GM19452 (cell line): ENCODE data around the gene ARRDC2.
A peak's percentile ranks its signal among the peaks of the same experiment; 100 is the strongest.
"Not testable (repeated sequence)": the region's sequence is repeated elsewhere in the genome, so short reads cannot be mapped to it uniquely, and the experiment has no call there.

Experiments
- ATAC-seq: cut with Tn5 transposase; IDR thresholded peaks from one replicate; pipeline ENCODE4 v1.9.1; 2021; ENCODE audit not compliant: unreplicated experiment

ARRDC2 gene

DNA sequence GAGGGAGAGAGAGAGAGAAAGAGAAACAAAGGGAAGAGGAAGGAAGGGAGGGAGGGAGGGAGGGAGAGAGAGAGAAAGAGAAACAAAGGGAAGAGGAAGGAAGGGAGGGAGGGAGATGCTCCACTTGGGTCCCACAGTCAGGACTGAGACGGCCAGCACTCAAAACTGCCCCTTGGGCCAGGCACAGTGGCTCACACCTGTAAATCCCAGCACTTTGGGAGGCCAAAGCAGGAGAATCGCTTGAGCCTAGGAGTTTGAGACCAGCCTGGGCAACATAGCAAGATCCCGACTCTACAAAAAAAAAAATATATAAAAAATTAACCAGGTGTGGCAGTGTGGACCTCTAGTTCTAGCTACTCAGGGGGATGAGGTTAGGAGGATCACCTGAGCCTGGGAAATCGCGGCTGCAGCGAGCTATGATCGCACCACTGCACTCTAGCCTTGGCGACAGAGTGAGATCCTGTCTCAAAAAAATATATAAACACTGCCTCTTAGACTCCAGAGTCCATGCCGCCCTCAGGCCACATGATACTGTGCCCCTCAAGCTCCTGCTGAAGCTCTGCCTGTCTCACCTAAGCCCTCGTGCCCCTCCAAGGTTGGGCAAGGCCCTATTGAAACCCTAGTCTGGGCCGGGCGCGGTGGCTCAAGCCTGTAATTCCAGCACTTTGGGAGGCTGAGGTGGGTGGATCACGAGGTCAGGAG is 8.4 kb downstream of the ARRDC2 start:
- no peak for ATAC-seq

DNA sequence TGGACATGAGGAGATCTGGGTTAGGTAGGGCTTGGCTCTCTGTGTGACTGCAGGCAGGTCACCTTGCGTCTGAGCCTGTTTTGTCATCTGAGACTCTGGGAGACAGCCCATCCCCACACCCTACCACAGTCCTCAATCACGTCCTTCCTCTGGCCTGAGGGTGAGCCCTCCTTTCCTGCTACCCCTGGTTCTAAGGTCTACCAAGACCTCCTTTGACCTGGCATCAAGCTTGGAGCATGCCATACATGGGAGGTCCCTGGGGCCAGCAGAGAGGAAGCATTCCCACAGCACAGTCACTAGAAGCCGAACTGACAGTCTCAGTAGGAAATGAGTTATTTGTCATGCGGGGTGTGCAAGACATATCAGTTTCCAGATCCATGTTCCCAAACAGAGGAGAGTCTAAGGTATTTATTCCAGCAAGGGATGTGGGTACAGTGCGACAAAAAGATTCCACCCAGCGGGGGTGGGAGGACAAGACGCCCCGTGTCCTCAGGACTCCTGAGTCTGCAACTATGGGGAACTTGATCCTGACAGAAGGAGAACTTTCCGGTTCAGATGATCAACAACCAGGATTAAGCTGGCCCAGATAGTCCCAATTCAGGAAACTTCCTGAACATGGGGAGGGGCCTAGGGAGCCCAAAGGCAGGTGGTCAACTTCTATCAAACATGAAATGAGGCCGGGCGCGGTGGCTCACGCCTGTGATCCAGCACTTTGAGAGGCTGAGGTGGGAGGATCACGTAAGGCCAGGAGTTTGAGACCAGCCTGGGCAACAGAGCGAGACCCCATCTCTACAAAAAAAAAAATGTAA is 9.5 kb downstream of the ARRDC2 start:
- ATAC-seq: no peak

DNA sequence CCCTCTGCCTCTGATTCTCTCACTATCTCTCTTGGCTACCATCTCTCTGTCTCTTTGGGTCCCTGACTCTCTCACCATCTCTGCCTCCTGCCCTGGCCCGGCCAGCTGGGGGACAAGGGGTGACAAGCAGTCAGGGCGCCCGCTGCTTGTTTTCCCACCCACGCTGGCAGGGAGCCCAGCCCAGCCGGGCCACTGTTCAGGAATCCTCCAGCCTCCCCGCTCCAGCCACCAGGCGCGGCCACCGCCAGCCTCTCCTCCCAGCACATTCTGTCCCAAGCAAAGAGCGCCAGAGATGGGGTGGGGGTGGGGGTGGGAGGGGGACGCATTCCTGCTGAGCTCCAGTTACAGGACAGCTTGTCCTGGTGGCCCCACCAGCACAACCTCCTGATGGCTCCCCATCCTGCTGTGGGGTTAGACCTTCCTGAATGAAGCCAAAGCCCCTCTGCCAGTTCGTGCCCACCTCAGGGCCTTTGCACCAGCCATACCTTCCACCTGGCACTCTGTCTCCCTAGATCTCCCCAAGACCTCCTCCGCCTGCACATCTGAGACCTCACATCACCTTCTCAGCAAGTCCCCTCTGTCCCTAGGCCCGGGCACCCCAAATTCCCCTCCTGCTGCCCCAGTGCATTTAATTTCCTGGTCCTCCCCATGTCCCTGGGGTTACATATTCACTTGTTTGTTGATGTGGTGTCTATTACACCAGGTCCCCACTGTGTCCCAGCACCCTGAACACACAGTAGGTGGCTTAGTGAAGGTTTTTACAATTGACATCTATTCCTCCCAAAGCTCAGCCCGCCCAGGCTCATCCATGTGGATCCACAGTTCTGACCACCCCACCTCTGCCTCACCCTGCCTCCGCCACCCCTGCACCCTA is 12.5 kb downstream of the ARRDC2 start:
- ATAC-seq: no peak

DNA sequence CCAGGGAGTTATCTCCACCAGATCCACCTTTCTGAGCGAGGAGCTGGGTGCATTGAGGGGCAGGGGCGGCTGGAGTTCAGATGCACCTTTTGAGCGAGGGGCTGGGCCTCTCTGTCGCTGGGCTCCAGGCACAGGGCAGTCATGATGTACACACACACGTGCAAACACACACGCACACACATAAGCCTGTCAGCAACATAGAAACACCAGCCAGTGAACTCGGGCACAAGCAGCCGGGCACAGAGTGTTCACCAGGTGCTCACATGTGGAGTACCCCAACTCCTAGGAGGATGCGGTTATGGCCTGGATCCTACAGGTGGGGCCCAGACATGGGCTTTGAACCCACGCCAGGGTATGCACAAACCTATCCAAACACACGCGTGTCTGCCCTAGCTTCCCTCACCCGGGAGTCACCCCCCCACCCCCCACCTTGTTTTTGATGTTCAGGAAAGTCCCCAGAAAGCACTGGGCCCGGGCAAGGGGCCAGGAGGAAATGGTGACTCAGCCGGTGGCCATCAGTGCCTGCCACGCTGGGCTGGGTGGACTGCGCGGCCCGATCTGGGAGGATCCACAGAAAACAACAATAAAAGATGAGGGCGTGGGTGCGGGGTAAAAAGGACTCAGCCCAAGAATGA is 13.3 kb downstream of the ARRDC2 start:
- ATAC-seq: no peak

DNA sequence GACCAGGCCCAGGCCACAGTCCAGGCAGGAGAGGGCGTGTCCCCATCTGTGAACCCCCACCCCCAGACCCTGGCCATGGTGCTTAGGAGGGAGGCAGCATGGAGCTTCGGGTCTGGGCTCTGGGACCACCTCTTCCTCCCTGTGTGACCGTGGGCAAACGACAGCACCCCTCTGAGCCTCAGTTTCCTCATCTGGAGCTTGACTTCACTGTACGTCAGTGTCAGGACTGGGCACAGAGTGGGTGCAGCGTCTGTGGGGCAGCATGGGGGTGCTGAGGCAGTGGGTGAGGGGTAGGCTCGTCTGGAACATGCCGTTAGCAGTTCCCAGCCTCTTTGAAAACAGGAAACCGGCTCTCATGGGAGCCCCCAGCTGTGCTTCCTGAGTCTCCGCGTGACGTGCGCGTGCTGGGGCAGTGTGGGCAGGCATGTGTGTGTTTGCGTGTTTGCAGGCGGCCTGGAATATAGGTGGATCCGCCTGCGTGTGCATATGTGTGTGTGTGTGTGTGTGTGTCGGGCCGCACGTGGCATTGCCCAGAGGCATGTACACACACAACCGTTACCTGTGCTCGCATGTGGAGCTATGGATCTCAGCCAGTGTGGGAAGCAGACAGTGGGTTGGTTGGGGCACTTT is 15.8 kb downstream of the ARRDC2 start:
- ATAC-seq: no peak

DNA sequence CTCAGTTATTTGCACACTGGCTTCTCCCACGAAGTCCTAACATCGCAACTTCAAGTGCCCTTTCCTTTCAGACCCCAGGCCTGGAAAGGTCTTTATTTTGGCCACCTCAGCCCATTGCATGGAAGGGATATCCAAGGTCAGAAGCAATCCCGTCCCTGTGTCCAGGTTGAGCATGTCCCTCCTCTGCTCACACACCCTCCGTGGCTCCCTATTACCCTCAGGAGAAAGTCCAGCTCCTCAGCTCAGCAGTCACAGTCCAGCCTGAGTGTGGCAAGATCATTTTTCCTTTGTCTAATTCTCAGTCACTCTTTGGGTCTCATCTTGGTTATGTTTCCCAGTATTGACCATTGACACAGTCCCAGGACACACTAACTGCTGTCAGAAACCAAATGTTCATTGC is 19.2 kb downstream of the ARRDC2 start:
- ATAC-seq: no peak

DNA sequence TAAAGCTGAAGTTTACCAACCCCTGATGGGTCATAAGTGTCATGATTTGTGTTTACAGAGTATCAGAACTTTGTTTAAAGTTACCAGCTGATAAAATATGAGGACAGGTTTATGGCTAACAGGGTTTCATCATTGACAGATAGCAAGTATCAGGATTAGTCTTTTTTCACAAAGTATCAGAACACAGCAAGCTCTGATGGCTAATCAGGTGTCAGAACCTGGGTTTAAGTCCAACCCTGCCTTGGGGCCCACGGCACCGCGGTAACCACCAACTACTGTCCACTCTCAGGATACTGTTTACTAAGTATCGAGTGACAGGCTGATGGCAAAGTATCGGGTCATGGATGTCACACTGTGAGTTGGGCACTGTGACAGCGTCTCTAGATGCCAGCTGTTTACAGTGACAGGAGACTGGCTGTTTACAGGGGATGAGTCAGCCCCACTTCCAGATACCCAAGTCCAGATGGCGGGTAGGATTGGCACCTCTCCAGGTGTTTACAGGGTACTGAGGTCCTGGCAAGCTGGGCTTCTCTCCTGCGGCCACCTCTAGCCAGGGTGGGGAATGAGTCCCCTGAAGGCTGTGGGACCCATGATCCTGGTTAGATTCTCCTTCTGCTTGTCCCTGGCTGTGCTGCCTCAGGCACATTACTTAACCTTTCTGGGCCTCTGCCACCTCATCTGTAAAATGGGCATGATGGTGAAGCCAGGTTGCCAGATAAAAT is 21.8 kb downstream of the ARRDC2 start:
- ATAC-seq: no peak

DNA sequence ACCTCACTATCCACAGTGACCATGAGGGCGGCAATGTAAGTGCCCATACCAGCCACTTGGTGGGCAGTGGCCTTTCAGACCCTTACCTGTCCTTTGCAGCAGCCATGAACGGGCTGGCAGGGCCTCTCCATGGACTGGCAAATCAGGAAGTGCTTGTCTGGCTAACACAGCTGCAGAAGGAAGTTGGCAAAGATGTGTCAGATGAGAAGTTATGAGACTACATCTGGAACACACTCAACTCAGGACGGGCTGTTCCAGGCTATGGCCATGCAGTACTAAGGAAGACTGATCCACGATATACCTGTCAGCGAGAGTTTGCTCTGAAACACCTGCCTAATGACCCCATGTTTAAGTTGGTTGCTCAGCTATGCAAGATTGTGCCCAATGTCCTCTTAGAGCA is 23.4 kb downstream of the ARRDC2 start:
- not testable (repeated sequence) for ATAC-seq

DNA sequence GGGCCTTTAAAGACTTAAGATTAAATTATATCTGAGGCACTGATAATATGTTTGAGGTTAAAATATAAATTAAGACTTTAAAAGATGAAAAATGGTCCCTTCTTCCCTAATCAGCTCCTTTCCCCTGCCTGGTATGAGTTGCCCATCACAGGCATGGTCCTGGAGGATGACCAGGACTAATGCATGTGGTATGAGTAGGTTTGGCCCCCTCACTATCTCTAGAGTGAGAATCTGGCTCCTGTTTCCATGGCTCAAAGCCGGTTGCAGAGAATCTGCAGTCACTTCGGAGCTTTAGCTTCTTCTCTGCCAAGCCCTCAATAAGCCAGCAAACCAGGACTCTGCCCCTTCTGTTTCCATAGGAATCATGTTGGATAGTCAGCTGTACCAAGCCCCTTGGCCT is 24.1 kb downstream of the ARRDC2 start:
- ATAC-seq: not testable (repeated sequence)

DNA sequence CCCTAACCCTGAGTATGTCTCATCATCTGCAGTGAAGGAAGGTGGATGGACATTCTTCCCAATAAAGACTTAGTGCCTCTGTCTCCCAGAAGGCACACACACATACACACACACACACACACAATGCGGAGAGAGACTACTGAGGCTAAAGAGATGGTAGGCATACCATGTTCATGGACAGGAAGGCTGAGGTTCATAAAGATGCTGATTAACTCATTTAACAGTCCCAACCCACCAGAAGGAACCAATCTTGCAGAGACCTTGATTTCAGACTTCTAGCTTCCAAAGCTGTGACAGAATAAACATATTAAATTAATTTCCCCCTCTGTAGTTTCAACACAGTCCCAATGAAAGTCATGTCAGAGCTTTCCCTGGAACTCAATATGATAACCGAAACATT is 33.1 kb downstream of the ARRDC2 start:
- no peak for ATAC-seq

DNA sequence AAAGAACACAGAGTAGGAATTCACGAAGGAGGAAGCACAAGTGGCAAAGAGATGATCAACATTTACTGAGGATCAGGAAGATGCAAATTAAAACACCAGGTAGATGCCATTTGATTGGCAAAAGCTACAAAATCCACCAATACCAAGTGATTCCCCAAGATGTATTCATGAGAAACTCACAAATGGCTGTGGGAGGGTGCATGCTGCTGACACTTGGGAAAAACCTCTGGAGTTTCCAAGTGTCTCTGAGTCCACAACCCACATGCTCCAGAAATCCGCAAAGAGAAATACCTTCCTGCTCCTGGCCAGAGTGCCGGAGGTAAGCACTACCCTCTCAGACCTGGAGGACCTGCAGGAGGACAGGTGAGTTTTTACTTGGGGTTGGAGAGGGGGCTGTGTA is 35.7 kb downstream of the ARRDC2 start:
- ATAC-seq: no peak

DNA sequence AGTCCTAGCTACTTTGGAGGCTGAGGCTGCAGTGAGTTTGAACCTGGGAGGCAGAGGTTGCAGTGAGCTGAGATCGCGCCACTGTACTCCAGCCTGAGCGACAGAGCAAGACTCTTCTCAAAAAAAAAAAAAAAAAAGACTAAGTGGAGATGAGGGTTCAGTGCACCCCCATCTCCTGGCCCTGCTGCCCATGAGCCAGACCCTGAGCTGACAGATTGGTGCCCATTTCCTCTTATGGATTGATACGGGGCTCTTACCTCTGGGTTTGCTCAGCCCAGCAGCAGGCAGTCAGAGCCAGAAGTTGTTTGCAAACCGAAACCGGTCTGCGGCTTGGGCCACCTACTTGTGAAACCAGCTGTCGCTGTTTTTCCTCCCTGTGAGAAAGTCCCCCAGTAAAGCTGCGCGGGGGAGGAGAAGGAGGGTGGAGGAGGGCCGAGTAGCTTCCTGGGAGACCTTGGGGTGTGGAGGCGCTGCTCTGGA is 36.9 kb downstream of the ARRDC2 start:
- ATAC-seq: peak; percentile 92

DNA sequence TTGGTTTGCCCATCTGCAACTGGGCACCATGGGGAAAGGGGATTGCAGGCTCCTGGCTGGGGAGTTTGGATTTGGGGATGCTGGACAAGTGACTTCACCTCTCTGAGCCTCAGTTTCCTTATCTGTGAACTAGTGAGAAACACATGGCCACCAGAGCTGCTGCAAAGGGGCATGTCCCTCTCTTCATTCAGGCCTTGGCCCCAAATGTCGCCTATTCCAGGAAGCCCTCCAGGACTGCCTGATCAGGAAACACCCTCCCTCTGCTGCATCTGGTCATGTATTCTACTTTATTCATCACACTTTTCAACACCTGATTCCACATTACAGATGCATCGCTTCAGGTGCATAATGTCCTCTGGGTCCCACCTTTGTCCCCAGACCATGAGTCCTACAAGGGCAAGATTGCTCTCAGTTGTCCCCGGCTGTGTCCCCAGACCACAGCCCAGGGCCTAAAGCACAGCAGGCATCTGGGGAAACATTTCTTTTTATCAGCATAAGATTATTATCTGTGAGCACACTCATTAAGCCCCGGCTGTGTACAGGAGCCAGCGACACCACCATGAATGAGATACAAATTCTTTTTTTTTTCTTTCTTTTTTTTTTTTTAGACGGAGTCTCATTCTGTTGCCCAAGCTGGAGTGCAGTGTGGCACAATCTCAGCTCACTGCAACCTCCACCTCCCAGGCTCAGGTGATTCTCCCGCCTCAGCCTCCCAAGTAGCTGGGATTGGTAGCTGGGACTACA is 37.5 kb downstream of the ARRDC2 start:
- no peak for ATAC-seq

DNA sequence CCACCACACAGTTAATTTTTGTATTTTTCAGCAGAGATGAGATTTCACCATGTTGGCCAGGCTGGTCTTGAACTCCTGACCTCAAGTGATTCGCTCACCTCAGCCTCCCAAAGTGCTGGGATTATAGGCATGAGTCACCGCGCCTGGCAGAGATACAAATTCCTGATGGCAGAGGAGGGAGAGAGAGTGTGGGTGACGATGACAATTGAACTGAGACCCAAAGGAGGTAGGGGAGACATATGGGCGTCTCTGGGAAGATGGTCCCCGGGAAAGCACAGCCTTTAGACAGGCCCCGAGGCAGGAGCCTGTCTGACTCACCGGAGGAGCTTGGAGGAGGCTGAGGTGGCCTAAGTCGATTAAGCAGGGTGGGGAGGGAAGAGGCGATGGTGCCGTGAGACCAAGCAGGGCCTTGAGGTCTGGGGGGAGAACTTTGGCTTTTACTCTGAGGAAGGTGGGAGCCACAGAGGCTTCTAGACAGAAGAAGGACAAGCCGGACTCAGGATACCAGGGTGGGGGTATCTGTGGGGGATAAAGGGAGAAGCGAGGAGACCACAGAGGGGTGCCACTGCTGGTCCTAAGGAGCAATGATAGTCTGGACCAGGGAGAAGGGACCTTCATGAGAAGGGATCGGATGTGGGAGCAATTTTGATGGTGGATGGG is 38.2 kb downstream of the ARRDC2 start:
- ATAC-seq: no peak

DNA sequence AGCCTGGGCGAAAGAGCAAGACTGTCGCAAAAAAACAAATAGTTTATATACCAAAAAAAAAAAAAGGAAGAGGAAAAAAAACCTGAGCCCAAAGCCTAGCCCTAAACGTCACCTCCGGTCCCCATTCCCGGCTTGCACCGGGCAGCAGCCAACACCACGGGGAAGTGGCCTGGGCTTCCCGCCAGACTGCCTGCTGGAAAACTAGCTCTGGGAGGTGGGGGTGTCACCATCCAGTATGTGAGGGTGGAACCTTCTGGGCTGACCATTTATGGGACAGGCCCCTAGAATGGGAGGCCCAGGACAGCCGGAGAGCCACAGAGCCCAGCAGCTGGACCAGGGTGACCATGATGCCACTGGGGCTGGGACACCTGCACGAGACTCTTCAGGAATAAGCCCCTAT is 41.4 kb downstream of the ARRDC2 start:
- no peak for ATAC-seq

DNA sequence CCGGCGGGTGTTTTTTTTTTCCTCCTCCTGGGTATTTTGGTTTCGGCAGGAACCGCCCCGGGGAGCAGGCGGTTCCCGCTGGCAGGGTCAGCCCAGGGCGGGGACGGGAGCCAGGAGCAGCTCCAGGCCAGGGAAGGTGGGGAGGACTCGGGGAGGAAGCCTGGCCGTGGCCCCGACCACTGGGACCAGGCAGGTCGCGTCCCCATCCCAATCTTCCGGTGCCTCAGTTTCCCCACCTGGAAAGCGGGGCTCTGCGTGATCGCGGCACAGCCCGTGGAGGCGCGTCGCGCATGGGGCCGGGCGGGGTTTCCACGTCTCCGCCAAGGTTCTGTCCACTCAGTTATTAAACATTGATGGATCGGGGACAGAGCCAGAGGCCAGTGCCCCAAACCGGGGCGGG is 43.9 kb downstream of the ARRDC2 start:
- ATAC-seq: no peak

DNA sequence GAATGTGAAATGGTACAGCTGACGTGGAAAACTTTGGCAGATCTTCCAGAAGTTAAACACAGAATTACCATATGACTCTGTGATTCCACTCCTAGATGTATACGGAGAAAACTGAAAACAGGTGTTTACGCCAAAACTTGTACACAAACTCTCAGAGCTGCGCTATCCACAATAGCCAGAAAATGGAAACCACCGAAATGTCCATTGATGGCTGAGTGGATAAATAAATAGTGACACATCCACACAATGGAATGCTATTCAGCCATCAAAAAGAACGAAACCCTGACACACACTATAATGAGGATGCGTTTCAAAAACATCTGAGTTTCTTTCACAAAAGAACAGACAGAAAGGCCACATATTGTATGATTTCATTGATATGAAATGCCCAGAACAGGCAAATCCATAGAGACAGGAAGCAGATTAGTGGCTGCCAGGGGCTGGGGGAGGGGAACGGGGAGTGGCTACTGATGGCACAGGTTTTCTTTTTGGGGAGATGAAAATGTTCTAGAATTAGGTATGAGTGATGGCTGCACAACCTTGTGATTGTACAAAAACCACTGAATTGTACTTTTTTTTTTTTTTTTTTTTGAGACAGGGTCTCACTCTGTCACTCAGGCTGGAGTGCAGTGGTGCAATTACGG is 45.7 kb downstream of the ARRDC2 start:
- no peak for ATAC-seq

DNA sequence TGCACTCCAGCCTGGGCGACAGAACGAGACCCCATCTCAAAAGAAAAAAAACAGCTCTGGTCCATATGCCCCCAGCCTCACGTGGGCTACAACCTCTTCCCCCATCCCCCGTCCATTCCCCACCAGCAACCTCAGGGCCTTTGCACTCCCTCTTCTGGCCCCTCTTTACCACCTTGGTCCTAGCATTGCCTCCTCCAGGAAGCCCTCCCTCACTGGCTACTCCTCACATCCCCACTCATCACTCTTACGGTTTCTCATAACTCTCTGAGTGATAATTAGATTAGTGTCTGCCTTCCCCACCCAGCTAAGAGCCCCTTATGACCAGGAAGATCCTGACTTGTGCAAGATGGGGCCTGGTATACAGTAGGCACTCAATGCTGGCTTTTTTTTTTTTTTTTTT is 48.0 kb downstream of the ARRDC2 start:
- ATAC-seq: no peak
